Glutamatergic neuron (in vitro differentiated cells): ENCODE data around the gene REV3L. TPM values are rescaled to one million over a fixed set of nuclear protein-coding genes. Genes with fewer than 3 reads are reported as not detected.
A peak's percentile ranks its signal among the peaks of the same experiment; 100 is the strongest.

ENCODE experiments used
- DNase-seq: peaks from one replicate; pipeline ENCODE4 v3.0.0; 2022
- H3K27ac Mint-ChIP-seq: one replicate; pipeline ENCODE4 v1.8.0; 2020; ENCODE audit warnings: mild to moderate bottlenecking, mixed read lengths, inconsistent platforms; ENCODE audit not compliant: unreplicated experiment
- H3K27me3 Mint-ChIP-seq: one replicate; pipeline ENCODE4 v1.8.0; 2020; ENCODE audit warnings: mild to moderate bottlenecking, moderate library complexity, mixed read lengths, inconsistent platforms; ENCODE audit not compliant: unreplicated experiment
- H3K36me3 Mint-ChIP-seq: one replicate; pipeline ENCODE4 v1.8.0; 2020; ENCODE audit warnings: mild to moderate bottlenecking, mixed read lengths, inconsistent platforms; ENCODE audit not compliant: unreplicated experiment
- H3K4me1 Mint-ChIP-seq: one replicate; pipeline ENCODE4 v1.8.0; 2020; ENCODE audit warnings: mild to moderate bottlenecking, low read depth, mixed read lengths, inconsistent platforms; ENCODE audit not compliant: unreplicated experiment
- H3K4me3 Mint-ChIP-seq: one replicate; pipeline ENCODE4 v1.8.0; 2020; ENCODE audit warnings: mild to moderate bottlenecking, mixed read lengths, inconsistent platforms; ENCODE audit not compliant: unreplicated experiment
- H3K9me3 Mint-ChIP-seq: one replicate; pipeline ENCODE4 v1.8.0; 2020; ENCODE audit warnings: mild to moderate bottlenecking, moderate library complexity, mixed read lengths, inconsistent platforms; ENCODE audit not compliant: unreplicated experiment
- total RNA-seq: library from RNA; stranded (reverse); fragmentation: NEBNext Ultra II Directional; extraction: Animal tissue kit (Norgen Biotek cat#: 25700); gene quantifications from one replicate; pipeline ENCODE4 v1.2.1, GENCODE V29; 2021; ENCODE audit not compliant: unreplicated experiment
- TF ChIP-seq, protein P1 (sequence below): fragments of 200-600 bp; sonication (generic); IDR thresholded peaks from one replicate; pipeline ENCODE4 v1.5.0; 2021; ENCODE audit not compliant: partially characterized antibody, unreplicated experiment

REV3L gene
- total RNA-seq, 1 donor from 2014 or later: 33.3 TPM

DNA sequence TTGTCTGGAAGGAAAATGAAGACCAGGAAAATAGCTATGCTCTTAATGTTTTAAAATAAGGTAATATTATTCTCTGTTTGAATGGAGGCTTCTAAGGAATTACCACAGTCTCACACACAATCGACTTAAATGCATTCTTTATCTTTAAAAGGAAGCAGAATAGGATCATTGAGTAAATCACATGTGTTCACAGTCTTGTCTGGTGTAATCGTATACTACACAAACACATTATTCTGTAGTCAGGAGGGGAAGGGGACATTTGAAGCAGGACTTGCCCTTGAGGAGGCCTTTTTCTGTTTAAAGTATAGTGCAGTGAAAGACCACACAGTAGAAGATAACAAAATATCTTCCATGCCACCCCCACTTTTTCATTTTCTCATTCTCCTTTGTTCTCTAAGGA lies 20.6 kb upstream of the REV3L start:
- Mint-ChIP-seq H3K4me1 (peaks cover 10% of the 10 kb centered on the region), H3K4me3 (no peak overlapping the region), H3K36me3 (peaks cover 4% of the 10 kb centered on the region), H3K27ac (peak overlapping the region; percentile 65), H3K9me3 (no peaks in the 10 kb centered on the region), H3K27me3 (no peaks in the 10 kb centered on the region)
- DNase-seq: no peak
- TF ChIP-seq, protein P1, sequence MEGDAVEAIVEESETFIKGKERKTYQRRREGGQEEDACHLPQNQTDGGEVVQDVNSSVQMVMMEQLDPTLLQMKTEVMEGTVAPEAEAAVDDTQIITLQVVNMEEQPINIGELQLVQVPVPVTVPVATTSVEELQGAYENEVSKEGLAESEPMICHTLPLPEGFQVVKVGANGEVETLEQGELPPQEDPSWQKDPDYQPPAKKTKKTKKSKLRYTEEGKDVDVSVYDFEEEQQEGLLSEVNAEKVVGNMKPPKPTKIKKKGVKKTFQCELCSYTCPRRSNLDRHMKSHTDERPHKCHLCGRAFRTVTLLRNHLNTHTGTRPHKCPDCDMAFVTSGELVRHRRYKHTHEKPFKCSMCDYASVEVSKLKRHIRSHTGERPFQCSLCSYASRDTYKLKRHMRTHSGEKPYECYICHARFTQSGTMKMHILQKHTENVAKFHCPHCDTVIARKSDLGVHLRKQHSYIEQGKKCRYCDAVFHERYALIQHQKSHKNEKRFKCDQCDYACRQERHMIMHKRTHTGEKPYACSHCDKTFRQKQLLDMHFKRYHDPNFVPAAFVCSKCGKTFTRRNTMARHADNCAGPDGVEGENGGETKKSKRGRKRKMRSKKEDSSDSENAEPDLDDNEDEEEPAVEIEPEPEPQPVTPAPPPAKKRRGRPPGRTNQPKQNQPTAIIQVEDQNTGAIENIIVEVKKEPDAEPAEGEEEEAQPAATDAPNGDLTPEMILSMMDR: no peak

DNA sequence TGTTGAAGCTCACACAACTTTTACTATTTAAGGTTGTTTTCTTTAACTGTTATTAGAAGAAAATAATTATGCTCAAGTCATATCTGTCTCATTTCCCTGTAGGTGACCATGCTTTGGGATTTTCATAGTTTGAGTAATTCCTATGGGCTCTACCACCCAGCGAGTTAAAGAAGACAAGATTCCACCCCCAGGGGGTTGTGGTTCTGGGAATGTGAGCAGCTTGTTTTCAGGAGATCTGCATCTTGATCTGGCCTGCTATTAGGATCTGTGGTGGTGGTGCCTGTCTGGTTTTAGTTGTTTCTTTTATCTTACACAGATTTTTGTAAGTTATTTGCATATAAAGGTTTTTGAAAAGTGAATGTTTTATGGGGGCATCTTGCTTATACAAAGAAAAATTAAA lies 20.2 kb upstream of the REV3L start:
- H3K27ac Mint-ChIP-seq: peak overlapping the region; percentile 45
- peaks cover 4% of the 10 kb centered on the region for H3K36me3 Mint-ChIP-seq
- TF ChIP-seq, protein P1: no peak
- peaks cover 10% of the 10 kb centered on the region for H3K4me1 Mint-ChIP-seq
- H3K9me3 Mint-ChIP-seq: no peaks in the 10 kb centered on the region
- H3K27me3 Mint-ChIP-seq: no peaks in the 10 kb centered on the region
- no peak for DNase-seq
- H3K4me3 Mint-ChIP-seq: peak overlapping the region; percentile 28

DNA sequence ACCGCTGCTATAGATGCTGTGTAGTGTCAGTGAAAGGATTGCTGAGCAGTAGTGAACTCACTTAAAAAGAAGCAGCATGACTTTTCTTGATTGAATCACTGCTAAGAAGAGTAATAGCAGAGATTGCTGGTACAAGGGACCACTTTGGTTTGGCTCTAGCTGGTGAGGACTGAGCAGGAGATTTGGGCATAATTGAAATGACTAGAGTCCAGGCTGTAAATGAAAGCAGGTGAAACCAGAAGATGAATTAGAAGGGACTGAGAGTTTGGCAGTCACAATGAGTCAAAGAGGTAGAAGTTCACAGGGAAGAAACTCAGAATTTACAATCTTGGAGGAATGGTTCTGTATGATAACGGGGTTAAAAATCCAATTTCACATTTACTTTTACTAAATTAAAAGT lies 19.1 kb upstream of the REV3L start:
- Mint-ChIP-seq H3K4me1 (peaks cover 10% of the 10 kb centered on the region), H3K9me3 (no peaks in the 10 kb centered on the region), H3K36me3 (peaks cover 4% of the 10 kb centered on the region), H3K4me3 (no peak overlapping the region), H3K27ac (no peak overlapping the region), H3K27me3 (no peaks in the 10 kb centered on the region)
- TF ChIP-seq, protein P1: no peak
- DNase-seq: no peak

DNA sequence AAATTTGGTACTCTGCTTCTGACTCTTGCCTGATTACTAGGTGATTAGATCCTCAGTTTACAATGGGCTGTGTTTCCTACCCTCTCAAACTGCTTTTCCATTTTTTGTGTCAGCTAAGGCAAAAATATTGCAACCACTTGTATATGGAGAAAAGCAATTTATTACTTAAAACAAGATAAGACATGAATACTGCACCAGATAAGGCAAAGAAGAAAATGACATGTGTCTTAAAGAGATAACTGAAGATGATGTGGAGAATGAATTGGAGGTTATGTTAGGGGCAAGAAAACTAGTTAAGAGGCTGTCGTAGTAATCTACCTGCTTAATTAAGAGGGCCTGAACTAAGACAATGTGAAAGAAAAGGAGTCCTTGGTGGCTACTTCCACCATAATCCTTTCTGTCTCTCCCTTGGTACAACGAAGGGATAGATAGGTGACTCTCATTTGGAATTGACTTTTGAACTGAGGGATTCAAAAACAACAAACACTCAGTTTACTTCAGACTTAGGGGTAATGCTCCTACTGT lies 16.3 kb upstream of the REV3L start:
- H3K36me3 Mint-ChIP-seq: no peaks in the 10 kb centered on the region
- H3K27me3 Mint-ChIP-seq: no peaks in the 10 kb centered on the region
- no peak for DNase-seq
- peaks cover 10% of the 10 kb centered on the region for H3K4me1 Mint-ChIP-seq
- TF ChIP-seq, protein P1: no peak
- H3K27ac Mint-ChIP-seq: no peak overlapping the region
- H3K9me3 Mint-ChIP-seq: no peaks in the 10 kb centered on the region
- H3K4me3 Mint-ChIP-seq: no peak overlapping the region

DNA sequence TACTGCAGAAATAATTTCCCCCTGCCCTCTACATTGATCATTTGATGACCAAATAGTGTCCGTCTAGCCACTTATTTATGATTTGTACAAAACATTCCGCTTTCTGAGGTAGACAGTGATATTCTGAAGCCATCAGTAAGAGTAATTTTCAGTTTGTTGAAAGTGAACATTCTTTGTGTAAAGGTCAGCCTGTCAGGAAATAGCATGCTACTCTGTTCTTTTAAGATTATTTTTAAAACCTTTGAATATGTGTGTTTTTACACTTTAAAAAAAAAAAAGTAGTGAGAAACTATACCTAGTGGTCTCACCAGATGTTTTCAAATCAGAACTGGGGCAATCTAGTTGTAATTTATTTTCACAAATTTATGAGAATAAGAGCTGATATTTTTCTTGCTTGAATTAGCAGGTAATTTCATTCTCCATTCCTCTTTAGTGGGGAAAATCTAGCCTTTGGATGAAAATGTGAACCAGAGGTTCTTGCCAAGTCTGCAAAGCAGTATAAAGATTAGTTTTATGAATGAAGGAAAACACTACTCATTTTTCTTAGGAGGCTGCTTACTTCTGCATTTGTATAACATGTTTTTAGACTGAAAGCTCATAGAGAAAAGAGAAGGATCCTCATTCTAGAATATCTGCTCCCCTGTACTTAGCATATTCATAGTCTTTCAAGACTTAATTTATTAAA lies 12.1 kb upstream of the REV3L start:
- no peak overlapping the region for H3K27ac Mint-ChIP-seq
- no peaks in the 10 kb centered on the region for H3K36me3 Mint-ChIP-seq
- H3K9me3 Mint-ChIP-seq: no peaks in the 10 kb centered on the region
- TF ChIP-seq, protein P1: no peak
- DNase-seq: no peak
- H3K4me3 Mint-ChIP-seq: no peak overlapping the region
- H3K27me3 Mint-ChIP-seq: no peaks in the 10 kb centered on the region
- H3K4me1 Mint-ChIP-seq: no peaks in the 10 kb centered on the region
